GM19025 (cell line): ENCODE data around the gene CYTH2.
"Not testable (repeated sequence)": the region's sequence is repeated elsewhere in the genome, so short reads cannot be mapped to it uniquely, and the experiment has no call there.

Experiments used
- ATAC-seq: cut with Tn5 transposase; IDR thresholded peaks from one replicate; pipeline ENCODE4 v1.9.1; 2021; ENCODE audit warnings: mild to moderate bottlenecking, low read depth, moderate library complexity; ENCODE audit not compliant: unreplicated experiment

The CYTH2 gene

GRCh38 chr19:48476176-48476575 is 7.0 kb downstream of the CYTH2 start:
- no peak for ATAC-seq

DNA sequence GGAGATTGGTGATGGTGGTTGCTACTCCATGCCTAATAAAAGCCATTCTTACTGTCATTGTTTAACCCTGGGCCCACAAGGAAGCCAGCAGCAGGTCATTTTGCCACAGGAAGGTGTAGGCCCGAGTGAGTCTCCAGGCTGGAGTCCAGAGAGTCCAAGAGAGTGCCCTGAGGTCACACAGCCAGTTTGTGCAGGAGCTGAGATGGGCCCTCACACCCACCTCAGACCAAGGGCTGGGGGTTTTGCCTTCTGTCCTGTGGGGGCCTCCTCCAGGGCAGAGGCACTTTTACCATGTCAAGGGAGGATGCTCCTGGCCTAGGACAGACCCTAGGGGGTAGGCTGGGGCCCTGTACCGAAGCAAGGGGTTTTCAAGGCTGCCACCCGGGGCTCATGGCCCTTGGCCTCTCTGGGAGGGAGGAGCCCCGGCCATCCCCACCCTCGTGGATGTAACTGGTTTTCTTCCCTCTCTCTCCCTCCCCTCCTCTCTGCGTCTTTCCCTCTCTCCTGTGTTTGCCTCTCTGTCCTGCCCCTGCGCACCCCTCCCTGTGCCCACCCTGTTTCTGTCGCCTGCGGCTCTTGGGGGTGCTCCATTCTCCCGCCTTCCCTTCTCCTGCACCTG is 8.0 kb downstream of the CYTH2 start:
- no peak for ATAC-seq

- ATAC-seq, result no peak
Observed at GRCh38 chr19:48477698-48478338, 8.6 kb downstream of the CYTH2 start.

DNA sequence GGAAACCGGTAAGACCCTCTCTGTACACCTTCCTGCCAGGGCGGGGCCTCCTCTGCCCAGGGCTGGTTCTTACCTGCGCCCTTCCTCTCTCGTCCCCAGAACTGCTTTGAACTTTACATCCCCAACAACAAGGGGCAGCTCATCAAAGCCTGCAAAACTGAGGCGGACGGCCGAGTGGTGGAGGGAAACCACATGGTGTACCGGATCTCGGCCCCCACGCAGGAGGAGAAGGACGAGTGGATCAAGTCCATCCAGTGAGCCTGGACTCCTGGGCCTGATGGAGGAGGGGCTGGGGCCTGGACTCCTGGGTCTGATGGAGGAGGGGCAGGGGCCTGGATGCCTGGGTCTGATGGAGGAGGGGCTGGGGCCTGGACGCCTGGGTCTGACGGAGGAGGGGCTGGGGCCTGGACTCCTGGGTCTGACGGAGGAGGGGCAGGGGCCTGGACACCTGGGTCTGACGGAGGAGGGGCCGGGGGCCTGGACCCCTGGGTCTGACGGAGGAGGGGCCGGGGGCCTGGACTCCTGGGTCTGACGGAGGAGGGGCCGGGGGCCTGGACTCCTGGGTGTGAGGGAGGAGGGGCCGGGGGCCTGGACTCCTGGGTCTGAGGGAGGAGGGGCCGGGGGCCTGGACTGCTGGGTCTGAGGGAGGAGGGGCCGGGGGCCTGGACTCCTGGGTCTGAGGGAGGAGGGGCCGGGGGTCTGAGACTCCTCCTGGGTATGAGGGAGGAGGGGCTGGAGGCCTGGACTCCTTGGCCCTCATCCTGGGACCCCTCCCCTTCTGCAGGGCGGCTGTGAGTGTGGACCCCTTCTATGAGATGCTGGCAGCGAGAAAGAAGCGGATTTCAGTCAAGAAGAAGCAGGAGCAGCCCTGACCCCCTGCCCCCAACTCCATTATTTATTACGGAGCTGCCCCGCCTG is 9.4 kb downstream of the CYTH2 start:
- ATAC-seq, result no peak

GRCh38 chr19:48479686-48480085 is 10.5 kb downstream of the CYTH2 start:
- ATAC-seq, result no peak

GRCh38 chr19:48480183-48480557 is 11.0 kb downstream of the CYTH2 start:
- no peak for ATAC-seq

DNA sequence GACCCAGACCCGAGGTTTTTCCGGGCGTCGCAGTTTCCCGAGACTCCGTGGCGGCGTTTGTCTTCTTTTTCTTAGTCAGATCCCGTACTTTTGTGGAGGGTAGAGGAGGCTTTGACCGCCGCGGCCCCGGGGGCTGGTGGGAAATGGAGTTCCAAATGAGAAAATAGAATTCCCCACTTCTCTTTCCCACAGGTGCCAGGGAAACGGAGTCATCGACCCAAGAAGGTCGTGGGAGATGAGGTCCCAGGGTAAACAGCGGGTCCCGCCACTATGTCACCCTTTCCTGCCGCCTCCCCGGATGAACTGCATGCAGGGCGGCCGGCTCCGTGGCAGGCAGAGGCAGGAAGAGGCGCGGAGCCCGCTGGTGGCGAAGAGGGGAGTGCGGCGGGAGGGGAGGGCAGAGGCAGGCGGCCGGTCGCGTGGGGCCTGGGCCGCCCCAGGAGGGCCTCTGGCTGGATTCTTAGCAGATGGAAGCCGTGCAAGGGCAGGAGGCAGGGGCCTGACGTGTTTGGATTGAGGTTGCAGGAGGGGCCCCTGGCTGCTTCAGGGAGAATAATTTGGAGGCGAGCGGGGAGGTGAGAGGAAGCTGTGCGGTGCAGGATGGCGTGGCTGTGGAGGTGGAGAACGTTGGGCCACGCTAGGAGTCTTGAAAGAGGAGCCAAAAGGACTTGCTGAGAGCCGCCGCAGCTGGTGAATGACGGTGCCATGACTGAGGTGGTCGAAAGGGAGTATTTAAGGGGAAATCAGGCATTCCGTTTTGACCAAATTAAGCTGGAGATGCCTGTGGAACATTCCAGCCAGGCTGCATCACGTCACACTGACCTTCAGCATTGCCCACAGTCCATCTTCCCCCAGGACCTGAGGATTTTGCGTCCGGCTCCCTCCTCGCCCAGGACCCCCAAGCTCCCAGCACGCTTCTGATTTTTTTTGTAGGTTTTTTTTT is 11.7 kb downstream of the CYTH2 start:
- no peak for ATAC-seq

GRCh38 chr19:48481846-48482639 is 12.9 kb downstream of the CYTH2 start:
- no peak for ATAC-seq

GRCh38 chr19:48483301-48483700 is 14.1 kb downstream of the CYTH2 start:
- ATAC-seq, result no peak

DNA sequence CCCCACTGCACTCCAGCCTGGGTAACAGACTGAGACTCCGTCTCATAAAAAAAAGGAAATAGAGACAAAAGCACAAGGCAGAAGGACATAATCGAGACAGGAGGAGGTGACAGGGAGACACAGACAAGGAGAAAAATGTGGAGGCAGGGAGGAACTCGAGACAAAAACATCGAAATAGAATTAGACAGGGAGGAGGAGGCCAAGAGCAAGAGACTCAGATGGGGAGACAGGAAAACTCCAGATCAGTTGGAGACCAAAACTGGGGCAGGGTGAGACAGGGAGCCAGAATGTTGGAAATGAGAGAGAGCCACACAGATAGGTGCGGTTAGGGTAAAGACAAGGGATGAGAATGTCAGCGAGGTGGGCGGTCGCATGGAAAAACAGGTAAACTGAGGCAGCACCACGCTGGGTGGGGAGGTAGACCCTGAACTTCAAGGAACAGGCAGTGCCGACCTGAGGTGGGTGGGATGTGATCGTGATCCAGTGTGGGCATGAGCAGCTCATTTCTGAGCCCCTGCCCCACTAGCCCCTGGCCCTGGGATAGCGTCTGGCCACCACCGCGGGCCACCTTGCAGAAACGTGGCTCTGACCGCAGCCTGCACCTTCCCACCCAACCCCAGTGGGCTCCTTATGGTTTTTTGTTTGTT is 15.2 kb downstream of the CYTH2 start:
- ATAC-seq, result no peak

- no peak for ATAC-seq
Observed at GRCh38 chr19:48484931-48485612, 15.9 kb downstream of the CYTH2 start.

- not testable (repeated sequence) for ATAC-seq
Observed at GRCh38 chr19:48486706-48487105, 17.5 kb downstream of the CYTH2 start.

GRCh38 chr19:48487544-48487943 is 18.4 kb downstream of the CYTH2 start:
- no peak for ATAC-seq

GRCh38 chr19:48487948-48488347 is 18.8 kb downstream of the CYTH2 start:
- no peak for ATAC-seq

GRCh38 chr19:48488478-48488877 is 19.3 kb downstream of the CYTH2 start:
- not testable (repeated sequence) for ATAC-seq

GRCh38 chr19:48489608-48490216 is 20.5 kb downstream of the CYTH2 start:
- no peak for ATAC-seq

DNA sequence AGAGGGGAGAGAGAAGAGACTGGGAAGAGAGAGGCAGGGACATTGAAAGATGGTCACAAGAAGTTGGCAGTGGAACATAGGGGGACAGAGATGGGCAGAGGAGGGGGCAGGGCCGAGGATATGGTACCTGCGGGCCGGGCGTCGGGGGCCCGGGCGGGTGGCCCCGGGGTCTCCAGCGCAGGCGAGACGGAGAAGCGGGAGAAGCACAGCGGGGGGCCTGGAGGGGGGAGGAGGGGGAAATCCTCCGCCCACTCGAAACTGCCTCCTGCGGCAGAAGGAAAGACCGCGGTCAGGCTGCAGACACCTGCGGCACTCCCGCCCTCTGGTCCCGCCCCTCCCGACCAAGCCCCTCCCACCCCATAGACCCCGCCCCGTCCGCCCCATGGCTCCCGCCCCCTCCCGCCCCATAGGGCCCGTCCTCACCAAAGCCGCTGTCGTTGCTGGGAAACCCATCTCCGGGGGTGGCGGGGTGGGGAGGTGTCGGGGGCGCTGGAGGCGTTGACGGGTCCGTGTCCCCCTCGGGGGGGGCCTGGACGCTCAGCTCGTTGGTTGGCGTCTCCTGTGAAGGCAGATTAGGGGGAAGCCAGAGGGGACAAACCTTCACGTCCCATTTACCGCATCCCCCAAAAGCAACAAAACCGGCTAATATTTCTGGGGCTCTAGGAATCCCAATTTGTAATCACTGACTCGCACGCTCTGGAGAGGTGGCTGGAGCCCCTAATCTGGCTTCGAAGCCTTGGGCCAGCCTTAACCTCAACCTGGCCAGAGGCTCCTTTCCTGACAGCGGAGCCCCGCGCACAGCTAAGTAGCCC is 22.0 kb downstream of the CYTH2 start:
- ATAC-seq, result no peak
